ENCODE results near the gene KRTAP10-11.

The KRTAP10-11 gene

GRCh38 chr21:44619886-44620285 lies 26.3 kb upstream of the KRTAP10-11 start:
- H3K27me3 ChIP-seq (ENCODE audit: insufficient read depth, low read length), result no peaks in the 10 kb centered on the region
- H3K79me1 ChIP-seq (ENCODE audit: low read length), result no peaks in the 10 kb centered on the region
- no peak overlapping the region for H3K23ac ChIP-seq (ENCODE audit: low read length)
- no peak overlapping the region for H3K27ac ChIP-seq (ENCODE audit: low read depth, low read length)
- H3K14ac ChIP-seq (ENCODE audit: low read length), result no peak overlapping the region
- H3K18ac ChIP-seq (ENCODE audit: low read length), result no peak overlapping the region
- no peak overlapping the region for H2BK120ac ChIP-seq (ENCODE audit: insufficient read depth, low read length, poor library complexity)
- H3K4me2 ChIP-seq (ENCODE audit: low read length), result no peak overlapping the region
- no CpG with 5 or more reads among the region's 6 CpGs for WGBS (ENCODE audit: extremely low coverage, insufficient coverage, insufficient read length)
- no peaks in the 10 kb centered on the region for H3K79me2 ChIP-seq (ENCODE audit: control insufficient read depth, insufficient read depth, low read length, poor library complexity)
- no peak overlapping the region for H2AK5ac ChIP-seq (ENCODE audit: low read length)
- no peak overlapping the region for H3K4ac ChIP-seq (ENCODE audit: low read depth, low read length)
- DNase-seq, result no peak
- no peak overlapping the region for H2BK12ac ChIP-seq (ENCODE audit: low read length)
- H4K12ac ChIP-seq (ENCODE audit: low read depth, low read length), result no peak overlapping the region
- H3K9ac ChIP-seq (ENCODE audit: low read length), result no peak overlapping the region
- no peak overlapping the region for H4K8ac ChIP-seq (ENCODE audit: low read depth, low read length)
- no peak overlapping the region for H3K4me3 ChIP-seq (ENCODE audit: low read depth, low read length)
- no peak overlapping the region for H2BK5ac ChIP-seq (ENCODE audit: low read depth, low read length, poor library complexity)
- no peak overlapping the region for H2AFZ ChIP-seq (ENCODE audit: insufficient read depth, low read length, poor library complexity)
- H4K91ac ChIP-seq (ENCODE audit: low read depth, low read length), result no peak overlapping the region
- H3K36me3 ChIP-seq (ENCODE audit: control insufficient read depth in 1 of 2, insufficient read depth in 2 of 2, low read length in 2 of 2), result no peaks in the 10 kb centered on the region
- peaks cover 13% of the 10 kb centered on the region for H3K9me3 ChIP-seq (ENCODE audit: insufficient read depth, low read depth, low read length)
- no peaks in the 10 kb centered on the region for H3K4me1 ChIP-seq (ENCODE audit: control insufficient read depth in 1 of 2, insufficient read depth in 2 of 2, low read length in 2 of 2)

GRCh38 chr21:44623575-44623974 lies 22.6 kb upstream of the KRTAP10-11 start:
- Histone ChIP-seq H3K9me3 (ENCODE audit: insufficient read depth, low read depth, low read length) (peaks cover 14% of the 10 kb centered on the region), H3K23ac (ENCODE audit: low read length) (no peak overlapping the region), H3K18ac (ENCODE audit: low read length) (no peak overlapping the region), H3K4me2 (ENCODE audit: low read length) (no peak overlapping the region), H3K36me3 (ENCODE audit: control insufficient read depth in 1 of 2, insufficient read depth in 2 of 2, low read length in 2 of 2) (no peaks in the 10 kb centered on the region), H3K79me1 (ENCODE audit: low read length) (no peaks in the 10 kb centered on the region), H3K14ac (ENCODE audit: low read length) (no peak overlapping the region), H3K4ac (ENCODE audit: low read depth, low read length) (no peak overlapping the region), H3K4me1 (ENCODE audit: control insufficient read depth in 1 of 2, insufficient read depth in 2 of 2, low read length in 2 of 2) (no peaks in the 10 kb centered on the region), H2BK120ac (ENCODE audit: insufficient read depth, low read length, poor library complexity) (no peak overlapping the region), H4K8ac (ENCODE audit: low read depth, low read length) (no peak overlapping the region), H3K27me3 (ENCODE audit: insufficient read depth, low read length) (no peaks in the 10 kb centered on the region), H3K79me2 (ENCODE audit: control insufficient read depth, insufficient read depth, low read length, poor library complexity) (no peaks in the 10 kb centered on the region), H3K4me3 (ENCODE audit: low read depth, low read length) (no peak overlapping the region), H2AK5ac (ENCODE audit: low read length) (no peak overlapping the region), H3K9ac (ENCODE audit: low read length) (no peak overlapping the region), H4K91ac (ENCODE audit: low read depth, low read length) (no peak overlapping the region), H2BK5ac (ENCODE audit: low read depth, low read length, poor library complexity) (no peak overlapping the region), H4K12ac (ENCODE audit: low read depth, low read length) (no peak overlapping the region), H2AFZ (ENCODE audit: insufficient read depth, low read length, poor library complexity) (no peak overlapping the region), H2BK12ac (ENCODE audit: low read length) (no peak overlapping the region), H3K27ac (ENCODE audit: low read depth, low read length) (no peak overlapping the region)
- no peak for DNase-seq

- H2BK120ac ChIP-seq (ENCODE audit: insufficient read depth, low read length, poor library complexity), result no peak overlapping the region
- H3K4me2 ChIP-seq (ENCODE audit: low read length), result no peak overlapping the region
- WGBS (ENCODE audit: extremely low coverage, insufficient coverage, insufficient read length), result no CpG with 5 or more reads among the region's 7 CpGs
- no peak overlapping the region for H3K4me3 ChIP-seq (ENCODE audit: low read depth, low read length)
- no peaks in the 10 kb centered on the region for H3K79me1 ChIP-seq (ENCODE audit: low read length)
- DNase-seq, result no peak
- H3K9ac ChIP-seq (ENCODE audit: low read length), result no peak overlapping the region
- no peaks in the 10 kb centered on the region for H3K36me3 ChIP-seq (ENCODE audit: control insufficient read depth in 1 of 2, insufficient read depth in 2 of 2, low read length in 2 of 2)
- no peak overlapping the region for H3K27ac ChIP-seq (ENCODE audit: low read depth, low read length)
- no peak overlapping the region for H4K91ac ChIP-seq (ENCODE audit: low read depth, low read length)
- no peak overlapping the region for H4K8ac ChIP-seq (ENCODE audit: low read depth, low read length)
- H3K23ac ChIP-seq (ENCODE audit: low read length), result no peak overlapping the region
- H3K14ac ChIP-seq (ENCODE audit: low read length), result no peak overlapping the region
- H3K18ac ChIP-seq (ENCODE audit: low read length), result no peak overlapping the region
- H3K9me3 ChIP-seq (ENCODE audit: insufficient read depth, low read depth, low read length), result peaks cover 12% of the 10 kb centered on the region
- no peaks in the 10 kb centered on the region for H3K79me2 ChIP-seq (ENCODE audit: control insufficient read depth, insufficient read depth, low read length, poor library complexity)
- no peak overlapping the region for H2BK12ac ChIP-seq (ENCODE audit: low read length)
- no peaks in the 10 kb centered on the region for H3K4me1 ChIP-seq (ENCODE audit: control insufficient read depth in 1 of 2, insufficient read depth in 2 of 2, low read length in 2 of 2)
- no peak overlapping the region for H2AK5ac ChIP-seq (ENCODE audit: low read length)
- no peaks in the 10 kb centered on the region for H3K27me3 ChIP-seq (ENCODE audit: insufficient read depth, low read length)
- no peak overlapping the region for H3K4ac ChIP-seq (ENCODE audit: low read depth, low read length)
- no peak overlapping the region for H4K12ac ChIP-seq (ENCODE audit: low read depth, low read length)
- H2BK5ac ChIP-seq (ENCODE audit: low read depth, low read length, poor library complexity), result no peak overlapping the region
- H2AFZ ChIP-seq (ENCODE audit: insufficient read depth, low read length, poor library complexity), result no peak overlapping the region
These were observed 20.5 kb upstream of the KRTAP10-11 start for GRCh38 chr21:44625756-44626155.

GRCh38 chr21:44626262-44626661 lies 20.0 kb upstream of the KRTAP10-11 start:
- H3K4me3 ChIP-seq (ENCODE audit: low read depth, low read length), result no peak overlapping the region
- no CpG with 5 or more reads among the region's 10 CpGs for WGBS (ENCODE audit: extremely low coverage, insufficient coverage, insufficient read length)
- no peak for DNase-seq
- no peak overlapping the region for H2BK120ac ChIP-seq (ENCODE audit: insufficient read depth, low read length, poor library complexity)
- H3K4ac ChIP-seq (ENCODE audit: low read depth, low read length), result no peak overlapping the region
- no peak overlapping the region for H3K18ac ChIP-seq (ENCODE audit: low read length)
- H2BK12ac ChIP-seq (ENCODE audit: low read length), result no peak overlapping the region
- no peak overlapping the region for H4K91ac ChIP-seq (ENCODE audit: low read depth, low read length)
- no peak overlapping the region for H3K27ac ChIP-seq (ENCODE audit: low read depth, low read length)
- H3K14ac ChIP-seq (ENCODE audit: low read length), result no peak overlapping the region
- H3K9me3 ChIP-seq (ENCODE audit: insufficient read depth, low read depth, low read length), result peaks cover 12% of the 10 kb centered on the region
- no peak overlapping the region for H4K12ac ChIP-seq (ENCODE audit: low read depth, low read length)
- peak overlapping the region; percentile 34 for H3K9ac ChIP-seq (ENCODE audit: low read length)
- no peak overlapping the region for H3K23ac ChIP-seq (ENCODE audit: low read length)
- H2AFZ ChIP-seq (ENCODE audit: insufficient read depth, low read length, poor library complexity), result no peak overlapping the region
- no peak overlapping the region for H2AK5ac ChIP-seq (ENCODE audit: low read length)
- no peaks in the 10 kb centered on the region for H3K4me1 ChIP-seq (ENCODE audit: control insufficient read depth in 1 of 2, insufficient read depth in 2 of 2, low read length in 2 of 2)
- no peak overlapping the region for H3K4me2 ChIP-seq (ENCODE audit: low read length)
- H3K79me1 ChIP-seq (ENCODE audit: low read length), result no peaks in the 10 kb centered on the region
- H3K79me2 ChIP-seq (ENCODE audit: control insufficient read depth, insufficient read depth, low read length, poor library complexity), result no peaks in the 10 kb centered on the region
- no peak overlapping the region for H4K8ac ChIP-seq (ENCODE audit: low read depth, low read length)
- no peaks in the 10 kb centered on the region for H3K27me3 ChIP-seq (ENCODE audit: insufficient read depth, low read length)
- no peak overlapping the region for H2BK5ac ChIP-seq (ENCODE audit: low read depth, low read length, poor library complexity)
- no peaks in the 10 kb centered on the region for H3K36me3 ChIP-seq (ENCODE audit: control insufficient read depth in 1 of 2, insufficient read depth in 2 of 2, low read length in 2 of 2)

Data from trophoblast cell (in vitro differentiated cells and primary cell).